CD4-positive, alpha-beta T cell treated with Interleukin-12 subunit alpha and Interleukin-12 subunit beta, for 1 hour (primary cell): ENCODE data around the gene METTL16.
"Not testable (repeated sequence)": the region's sequence is repeated elsewhere in the genome, so short reads cannot be mapped to it uniquely, and the experiment has no call there.

Experiments used
- DNase-seq: peaks from one replicate; pipeline ENCODE4 v3.0.0-alpha.2; 2020

The METTL16 gene, protein sequence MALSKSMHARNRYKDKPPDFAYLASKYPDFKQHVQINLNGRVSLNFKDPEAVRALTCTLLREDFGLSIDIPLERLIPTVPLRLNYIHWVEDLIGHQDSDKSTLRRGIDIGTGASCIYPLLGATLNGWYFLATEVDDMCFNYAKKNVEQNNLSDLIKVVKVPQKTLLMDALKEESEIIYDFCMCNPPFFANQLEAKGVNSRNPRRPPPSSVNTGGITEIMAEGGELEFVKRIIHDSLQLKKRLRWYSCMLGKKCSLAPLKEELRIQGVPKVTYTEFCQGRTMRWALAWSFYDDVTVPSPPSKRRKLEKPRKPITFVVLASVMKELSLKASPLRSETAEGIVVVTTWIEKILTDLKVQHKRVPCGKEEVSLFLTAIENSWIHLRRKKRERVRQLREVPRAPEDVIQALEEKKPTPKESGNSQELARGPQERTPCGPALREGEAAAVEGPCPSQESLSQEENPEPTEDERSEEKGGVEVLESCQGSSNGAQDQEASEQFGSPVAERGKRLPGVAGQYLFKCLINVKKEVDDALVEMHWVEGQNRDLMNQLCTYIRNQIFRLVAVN

DNA sequence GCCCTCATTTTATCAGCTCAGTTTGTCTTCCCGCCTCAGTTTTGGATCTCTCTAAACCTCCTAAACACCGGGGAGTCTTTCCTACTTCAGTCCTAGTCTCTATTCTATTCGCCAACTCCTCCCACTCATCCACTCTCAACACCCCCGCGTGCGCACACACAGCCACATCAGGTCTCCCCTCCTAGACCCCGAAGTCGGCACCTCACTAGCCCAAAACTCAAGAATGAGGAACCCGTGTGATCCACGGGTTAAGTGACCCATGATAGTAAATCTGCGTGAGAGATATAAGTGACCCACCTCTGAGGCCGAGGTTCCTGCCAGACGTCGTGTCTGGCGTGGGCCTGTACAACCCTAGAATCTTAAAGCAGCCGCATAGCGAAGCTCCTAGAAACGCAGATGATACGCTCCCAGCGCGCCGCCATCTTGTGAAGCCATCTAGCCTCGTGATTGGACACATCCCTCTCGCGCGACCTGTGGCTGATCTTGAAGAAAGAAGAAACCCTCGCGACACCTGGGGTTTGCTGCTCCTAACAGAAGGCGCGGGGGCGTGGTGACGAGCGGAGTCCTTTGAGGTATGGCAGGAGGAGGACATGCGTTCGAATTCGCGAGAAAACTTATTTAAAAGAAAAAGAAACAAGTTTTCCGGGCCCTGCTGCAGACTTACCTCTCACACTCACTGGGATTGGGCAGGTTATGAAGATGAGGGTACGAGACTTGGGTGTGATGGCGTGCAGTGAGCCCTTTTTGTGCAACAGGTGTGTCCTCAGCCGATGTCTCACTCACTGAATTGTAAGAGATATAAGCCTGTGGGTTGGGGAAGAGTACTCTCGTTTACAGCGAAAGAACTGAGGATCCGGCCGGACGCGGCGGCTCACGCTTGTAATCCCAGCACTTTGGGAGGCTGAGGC, at the start of gene METTL16:
METTL16 (minus strand) TSS at position 427 of the 908 bp plus-strand sequence. CDS start 9,557 bp downstream, outside the sequence.
- peak; percentile 97 for DNase-seq

DNA sequence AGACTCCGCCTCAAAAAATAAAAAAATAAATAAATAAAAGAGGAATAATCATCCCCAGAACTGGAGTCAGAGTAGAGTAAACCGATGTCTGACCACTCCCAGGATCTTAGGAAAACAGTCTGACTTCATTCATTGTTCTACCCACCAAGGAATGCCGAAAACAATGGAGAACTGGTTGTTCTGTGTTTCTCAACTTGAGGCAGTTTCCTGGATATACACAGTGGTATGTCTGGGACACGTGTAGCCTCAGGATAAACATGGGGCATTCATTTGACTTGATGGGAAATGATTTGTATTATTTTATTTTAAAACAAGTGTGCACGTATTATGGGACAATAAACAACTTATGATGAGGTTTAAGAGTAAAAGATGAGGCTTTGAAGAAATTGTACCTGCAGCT, 49.0 kb upstream of the METTL16 start:
- DNase-seq: no peak

DNA sequence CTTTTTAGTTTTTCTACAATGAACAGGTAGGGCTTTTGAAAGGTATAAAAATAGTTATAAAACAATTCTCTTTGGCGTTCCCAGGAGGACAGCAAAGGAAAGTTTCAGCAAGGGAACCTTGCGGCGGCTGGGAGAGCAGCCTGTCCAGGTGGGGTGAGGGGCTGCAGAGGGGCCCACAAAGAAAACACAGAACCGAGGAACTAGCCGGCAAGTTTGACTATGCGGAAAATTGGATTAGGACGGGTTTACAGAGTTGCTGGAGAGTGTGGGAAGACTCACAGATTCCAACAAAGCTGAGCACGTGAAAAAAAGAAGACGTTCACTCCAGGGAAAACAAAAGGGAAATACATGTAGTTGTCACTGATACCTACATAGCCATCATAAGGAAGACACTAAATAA, 40.2 kb upstream of the METTL16 start:
- no peak for DNase-seq

DNA sequence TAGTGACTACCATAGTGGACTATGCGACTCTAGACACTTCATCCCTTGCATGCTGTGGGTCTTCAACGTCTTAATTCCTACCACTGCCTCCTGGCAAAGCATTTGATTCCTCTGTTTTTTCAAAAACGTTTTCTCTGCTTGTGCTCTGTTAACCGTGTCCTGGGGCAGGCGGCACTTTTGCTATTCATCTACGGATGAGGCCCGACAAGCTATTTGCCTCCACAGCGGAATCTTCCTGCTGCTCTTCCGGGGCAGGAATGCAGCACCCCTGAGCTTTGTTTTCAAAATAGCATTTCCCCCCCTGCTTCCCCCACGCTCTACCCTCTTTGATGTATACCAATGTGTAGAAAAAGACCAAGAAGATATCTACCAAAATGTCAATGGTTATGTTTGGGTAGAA, 39.8 kb upstream of the METTL16 start:
- no peak for DNase-seq

DNA sequence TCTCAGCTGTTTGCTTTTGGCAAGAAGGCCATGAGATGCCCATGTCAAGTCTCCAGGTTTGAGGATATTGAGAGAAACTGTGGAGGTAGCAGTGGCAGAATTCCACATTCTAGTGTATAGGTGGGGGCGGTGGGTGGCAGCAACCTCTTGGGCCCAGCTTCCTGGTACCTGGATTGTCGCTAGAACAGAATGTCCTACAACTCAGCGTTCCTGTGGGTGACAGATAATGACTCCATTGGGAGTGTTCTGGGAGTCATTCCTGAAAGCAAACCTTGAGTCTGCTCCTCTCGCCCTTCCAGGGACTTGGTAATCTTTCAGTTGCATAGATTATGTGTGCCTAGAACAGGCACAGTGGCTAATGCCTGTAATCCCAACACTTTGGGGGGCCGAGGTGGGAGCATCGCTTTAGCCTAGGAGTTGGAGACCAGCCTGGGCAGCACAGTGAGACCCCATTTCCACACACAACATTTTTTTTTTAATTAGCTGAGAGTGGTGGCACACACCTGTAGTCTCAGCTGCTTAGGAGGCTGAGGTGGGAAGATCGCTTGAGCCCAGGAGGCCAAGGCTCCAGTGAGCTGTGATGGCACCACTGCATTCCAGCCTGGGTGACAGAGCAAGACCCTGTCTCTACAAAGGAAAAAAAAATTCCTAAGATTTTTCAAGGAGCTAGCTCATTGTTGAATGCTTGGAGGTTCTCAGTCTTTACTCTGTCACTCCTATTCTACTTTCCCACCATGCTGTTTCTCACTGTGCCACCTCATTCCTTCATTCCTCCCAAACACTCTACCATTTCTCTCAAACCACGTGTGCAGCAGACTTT, 37.9 kb upstream of the METTL16 start:
- no peak for DNase-seq

DNA sequence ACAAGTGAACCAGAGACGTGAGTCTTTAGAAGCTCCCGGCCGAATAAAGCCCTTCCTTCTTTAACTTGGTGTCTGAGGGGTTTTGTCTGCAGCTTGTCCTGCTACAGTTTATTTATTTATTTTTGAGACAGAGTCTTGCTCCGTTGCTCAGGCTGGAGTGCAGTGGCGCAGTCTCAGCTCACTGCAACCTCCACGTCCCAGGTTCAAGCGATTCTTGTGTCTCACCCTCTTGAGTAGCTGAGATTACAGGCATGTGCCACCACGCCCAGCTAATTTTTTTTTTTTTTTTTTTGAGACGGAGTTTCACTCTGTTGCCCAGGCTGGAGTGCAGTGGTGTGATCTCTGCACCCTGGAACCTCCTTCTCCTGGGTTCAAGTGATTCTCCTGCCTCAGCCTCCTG, 36.3 kb upstream of the METTL16 start:
- not testable (repeated sequence) for DNase-seq

DNA sequence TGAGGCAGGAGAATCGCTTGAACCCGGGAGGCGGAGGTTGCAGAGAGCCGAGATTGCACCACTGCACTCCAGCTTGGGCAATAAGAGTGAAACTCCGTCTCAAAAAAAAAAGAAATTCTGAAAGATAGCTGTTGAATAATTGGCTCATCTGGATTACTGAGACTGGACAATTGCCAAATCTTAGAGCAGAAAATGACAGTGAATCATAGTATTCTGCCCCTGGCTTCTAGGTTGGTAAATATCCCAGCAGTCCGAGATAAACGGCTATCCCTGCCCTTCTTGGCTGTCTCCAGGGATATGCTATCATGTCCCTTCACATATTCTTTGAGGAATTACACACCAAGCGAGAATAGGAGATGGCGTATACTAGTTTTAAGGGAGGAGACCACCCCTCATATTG, 35.5 kb upstream of the METTL16 start:
- no peak for DNase-seq

DNA sequence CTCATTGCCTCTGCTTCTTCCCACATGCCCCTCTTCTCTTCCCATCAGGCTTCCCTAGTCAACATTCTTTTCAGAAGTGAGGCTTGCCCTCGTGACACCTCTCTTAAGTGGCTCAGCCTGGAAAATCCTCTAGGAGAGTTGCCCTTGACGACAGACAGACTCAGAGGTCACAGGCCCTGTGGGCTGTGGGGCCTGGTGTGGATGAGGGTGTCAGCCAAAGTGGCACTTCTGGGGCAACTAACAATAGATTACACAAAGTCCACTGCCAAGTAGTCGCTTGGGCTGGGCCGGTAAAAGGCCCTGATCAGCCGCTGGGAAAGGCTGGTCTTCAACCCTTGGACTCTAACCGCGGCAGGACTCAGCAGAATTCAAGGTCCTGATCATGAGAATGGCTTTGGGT, 33.7 kb upstream of the METTL16 start:
- DNase-seq: no peak

DNA sequence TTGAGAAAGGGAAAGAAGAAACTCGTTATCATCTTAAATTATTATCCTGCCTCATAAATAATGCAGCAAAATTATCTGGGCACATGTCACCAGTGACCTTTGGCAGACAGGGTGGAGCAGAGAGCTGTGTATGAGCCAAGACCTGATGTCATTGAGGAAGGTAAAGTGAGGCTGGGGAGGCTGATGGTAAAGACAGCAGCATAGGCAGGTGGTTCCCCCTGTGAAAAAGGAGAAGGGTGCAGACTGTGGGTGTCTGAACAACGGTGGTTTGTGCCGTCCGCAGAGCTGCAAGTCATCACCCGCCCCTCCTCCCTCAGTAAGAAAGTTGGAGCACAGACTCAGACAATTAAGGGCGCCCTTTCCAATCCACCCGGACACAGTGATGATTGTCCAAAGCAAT, 30.8 kb upstream of the METTL16 start:
- DNase-seq: no peak

DNA sequence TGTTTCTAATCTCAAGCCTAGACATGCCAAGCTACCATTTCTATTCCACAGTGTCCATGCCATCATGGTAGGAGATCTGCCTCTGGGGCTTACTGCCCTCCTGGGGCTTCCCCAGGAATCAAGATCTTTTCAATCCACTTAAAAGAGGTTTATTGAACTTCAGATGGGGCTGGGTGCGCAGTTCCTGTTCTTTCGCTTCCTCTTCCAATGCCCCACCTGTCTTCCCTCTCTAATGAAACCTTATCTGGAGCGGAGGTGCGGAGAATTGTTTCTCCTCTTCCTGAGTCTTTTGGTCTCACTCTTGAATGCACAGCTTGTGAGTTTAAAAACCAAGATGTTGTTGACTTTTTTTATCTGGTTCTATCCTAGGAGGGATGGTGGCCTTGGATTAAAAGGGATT, 30.4 kb upstream of the METTL16 start:
- no peak for DNase-seq

DNA sequence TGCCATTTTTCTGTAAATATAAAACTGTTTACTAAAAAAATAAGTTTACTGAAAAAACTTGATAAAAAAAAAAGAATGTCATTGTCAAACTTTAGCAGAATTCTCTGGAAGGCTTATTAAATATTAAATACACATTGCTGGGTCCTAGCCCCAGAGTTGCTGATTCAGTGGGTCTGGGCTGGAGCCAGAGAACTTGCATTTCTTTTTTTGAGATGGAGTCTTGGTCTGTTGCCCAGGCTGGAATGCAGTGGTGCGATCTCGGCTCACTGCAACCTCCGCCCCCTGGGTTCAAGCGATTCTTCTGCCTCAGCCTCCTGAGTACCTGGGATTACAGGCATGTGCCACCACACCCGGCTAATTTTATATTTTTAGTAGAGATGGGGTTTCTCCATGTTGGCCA, 25.9 kb upstream of the METTL16 start:
- not testable (repeated sequence) for DNase-seq

DNA sequence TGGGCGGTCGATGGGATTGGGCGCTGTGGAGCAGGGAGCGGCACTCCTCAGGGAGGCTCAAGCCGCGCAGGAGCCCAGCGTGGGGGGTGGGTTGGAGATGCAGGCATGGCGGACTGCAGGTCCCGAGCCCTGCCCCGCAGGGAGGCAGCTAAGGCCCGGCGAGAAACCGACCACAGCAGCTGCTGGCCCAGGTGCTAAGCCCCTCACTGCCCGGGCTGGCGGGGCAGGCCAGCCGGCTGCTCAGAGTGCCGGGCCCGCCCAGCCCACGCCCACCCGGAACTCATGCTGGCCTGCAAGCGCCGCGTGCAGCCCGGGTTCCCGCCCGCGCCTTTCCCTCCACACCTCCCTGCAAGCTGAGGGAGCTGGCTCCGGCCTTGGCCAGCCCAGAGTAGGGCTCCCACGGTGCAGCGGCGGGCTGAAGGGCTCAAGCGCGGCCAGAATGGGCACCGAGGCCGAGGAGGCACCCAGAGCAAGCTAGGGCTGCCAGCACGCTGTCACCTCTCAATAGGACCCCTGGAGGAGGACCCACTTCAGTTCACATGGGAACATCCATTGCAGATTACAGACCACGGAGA, 20.5 kb upstream of the METTL16 start:
- DNase-seq: no peak

DNA sequence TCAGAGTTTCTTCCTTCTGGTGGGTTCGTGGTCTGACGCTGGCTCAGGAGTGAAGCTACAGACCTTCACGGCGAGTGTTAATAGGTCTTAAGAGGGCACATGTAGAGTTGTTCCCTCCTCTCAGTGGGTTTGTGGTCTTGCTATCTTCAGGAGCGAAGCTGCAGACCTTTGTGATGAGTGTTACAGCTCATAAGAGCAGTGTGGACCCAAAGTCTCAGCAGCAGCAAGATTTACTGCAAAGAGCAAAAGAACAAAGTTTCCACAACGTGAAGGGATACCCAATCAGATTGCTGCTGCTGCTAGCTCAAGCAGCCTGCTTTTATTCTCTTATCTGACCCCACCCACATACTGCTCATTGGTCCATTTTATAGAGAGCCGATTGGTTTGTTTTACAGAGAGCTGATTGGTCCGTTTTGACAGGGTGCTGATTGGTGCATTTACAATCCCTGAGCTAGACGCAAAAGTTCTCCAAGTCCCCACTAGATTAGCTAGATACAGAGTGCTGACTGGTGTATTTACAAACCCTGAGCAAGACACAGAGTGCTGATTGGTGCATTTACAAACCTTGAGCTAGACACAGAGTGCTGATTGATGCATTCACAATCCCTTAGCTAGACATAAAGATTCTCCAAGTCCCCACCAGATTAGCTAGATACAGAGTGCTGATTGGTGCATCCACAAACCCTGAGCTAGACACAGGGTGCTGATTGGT, 19.7 kb upstream of the METTL16 start:
- DNase-seq: peak; percentile 28

DNA sequence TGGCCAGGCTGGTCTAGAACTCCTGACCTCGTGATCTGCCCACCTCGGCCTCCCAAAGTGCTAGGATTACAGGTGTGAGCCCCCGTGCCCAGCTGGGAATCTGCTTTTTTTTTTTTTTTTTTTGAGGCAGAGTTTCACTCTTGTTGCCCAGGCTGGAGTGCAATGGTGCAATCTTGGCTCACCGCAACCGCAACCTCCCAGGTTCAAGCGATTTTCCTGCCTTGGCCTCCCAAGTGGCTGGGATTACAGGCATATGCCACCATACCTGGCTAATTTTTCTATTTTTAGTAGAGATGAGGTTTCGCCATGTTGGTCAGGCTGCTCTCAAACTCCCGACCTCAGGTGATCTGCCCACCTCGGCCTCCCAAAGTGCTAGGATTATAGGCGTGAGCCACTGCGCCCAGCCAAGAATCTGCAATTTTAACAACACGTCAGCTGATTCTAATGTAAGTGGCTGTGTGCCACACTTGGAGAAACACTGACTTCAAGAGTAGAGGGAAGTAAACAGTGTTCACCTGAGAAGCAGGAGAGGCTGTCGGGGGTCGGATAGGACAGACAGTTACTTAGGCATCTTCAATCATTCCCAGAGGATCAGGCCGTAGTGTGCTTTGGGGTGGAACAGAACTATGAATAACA, 10.2 kb upstream of the METTL16 start:
- DNase-seq: not testable (repeated sequence)

DNA sequence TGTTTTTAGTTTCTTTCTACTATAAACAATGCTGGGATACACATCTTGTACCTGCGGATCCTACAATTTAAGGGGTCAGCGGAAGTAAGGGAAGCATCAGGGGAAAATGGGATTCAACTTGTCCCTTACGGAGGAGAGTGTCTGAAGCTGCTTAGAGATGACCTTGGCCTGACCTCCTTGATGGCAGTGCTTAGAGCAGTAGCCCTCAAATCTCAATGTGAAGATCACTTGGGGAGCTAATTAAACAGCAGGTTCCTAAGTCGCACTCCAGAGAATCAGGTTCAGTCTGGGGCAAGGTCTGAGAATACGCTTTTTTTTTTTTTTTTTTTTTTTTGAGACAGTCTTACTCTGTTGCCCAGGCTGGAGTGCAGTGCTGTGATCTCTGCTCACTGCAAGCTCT, 9.6 kb upstream of the METTL16 start:
- DNase-seq: no peak

DNA sequence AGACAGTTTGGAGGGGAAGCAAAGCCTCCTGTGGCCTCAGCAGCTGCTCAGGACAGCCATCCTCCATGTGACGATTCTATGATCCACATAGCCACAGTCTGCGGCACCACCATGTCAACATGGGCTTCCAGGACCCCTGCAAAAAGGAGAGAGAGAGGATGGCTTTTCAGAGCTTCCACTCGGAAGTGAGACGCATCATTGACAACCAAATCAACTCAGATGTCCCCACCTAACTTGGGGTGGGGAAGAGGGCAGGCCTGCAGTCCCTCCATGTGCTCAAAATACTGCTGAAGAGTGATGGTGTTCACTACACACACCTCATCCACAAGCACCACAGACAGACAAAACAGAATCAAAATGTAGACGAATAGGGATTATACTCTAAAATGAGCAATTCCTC, 5.9 kb upstream of the METTL16 start:
- no peak for DNase-seq

DNA sequence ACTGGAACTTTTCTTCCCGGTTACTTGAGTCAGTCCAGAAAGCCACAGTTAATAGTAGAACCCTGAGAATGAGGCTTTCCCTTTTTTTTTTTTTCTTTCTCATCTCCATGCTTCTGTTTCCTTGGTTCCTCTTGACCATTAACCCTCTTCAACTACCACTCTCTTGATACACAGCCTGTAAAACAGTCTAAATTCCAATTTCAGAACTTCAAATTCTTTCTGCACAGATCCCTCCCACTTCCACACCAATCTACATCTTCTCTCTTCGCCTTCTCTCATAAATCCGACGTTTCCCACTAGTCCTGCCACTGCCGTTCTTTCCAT, 588 bp downstream of the METTL16 start:
- DNase-seq: no peak

DNA sequence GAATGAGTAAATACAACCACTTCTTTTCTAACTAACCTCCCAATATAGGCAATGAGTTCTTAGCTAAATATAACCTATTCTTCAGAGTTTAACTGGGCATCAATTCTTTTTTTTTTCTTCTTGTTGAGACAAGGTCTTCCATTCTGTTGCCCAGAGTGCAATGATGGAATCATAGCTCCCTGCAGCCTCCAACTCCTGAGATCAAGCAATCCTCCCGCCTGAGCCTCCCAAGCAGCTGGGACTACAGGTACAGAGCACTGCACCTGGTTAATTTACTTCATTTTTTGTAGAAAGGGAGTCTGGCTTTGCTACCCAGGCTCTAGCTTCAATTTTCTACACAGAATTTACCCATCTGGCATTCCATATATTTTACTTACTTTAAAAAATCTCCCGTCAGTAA, 1.1 kb downstream of the METTL16 start:
- DNase-seq: no peak

DNA sequence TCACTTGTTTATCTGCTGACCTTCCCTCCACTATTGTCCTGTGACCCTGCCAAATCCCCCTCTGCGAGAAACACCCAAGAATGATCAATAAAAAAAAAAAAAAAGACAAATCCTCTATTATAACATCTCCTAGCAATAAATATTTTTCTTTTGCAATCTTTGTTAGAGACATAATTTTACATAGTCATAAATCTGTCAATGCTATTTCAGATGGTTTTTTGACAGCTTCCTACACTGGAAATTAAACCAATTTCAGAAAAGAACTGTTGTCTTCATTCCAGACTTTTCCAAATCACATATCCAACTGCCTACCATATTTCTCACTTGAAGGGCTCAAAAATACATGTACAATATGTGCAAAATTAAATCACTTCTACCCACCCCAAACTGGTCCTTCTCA, 3.7 kb downstream of the METTL16 start:
- no peak for DNase-seq

DNA sequence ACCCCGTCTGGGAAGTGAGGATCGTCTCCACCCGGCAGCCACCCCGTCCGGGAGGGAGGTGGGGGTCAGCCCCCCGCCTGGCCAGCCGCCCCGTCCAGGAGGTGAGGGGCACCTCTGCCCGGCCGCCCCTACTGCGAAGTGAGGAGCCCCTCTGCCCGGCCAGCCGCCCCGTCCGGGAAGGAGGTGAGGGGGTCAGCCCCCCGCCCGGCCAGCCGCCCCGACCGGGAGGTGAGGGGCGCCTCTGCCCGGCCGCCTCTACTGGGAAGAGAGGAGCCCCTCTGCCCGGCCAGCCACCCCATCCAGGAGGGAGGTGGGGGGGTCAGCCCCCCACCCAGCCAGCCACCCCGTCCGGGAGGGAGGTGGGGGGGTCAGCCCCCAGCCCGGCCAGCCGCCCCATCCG, 4.7 kb downstream of the METTL16 start:
- not testable (repeated sequence) for DNase-seq

DNA sequence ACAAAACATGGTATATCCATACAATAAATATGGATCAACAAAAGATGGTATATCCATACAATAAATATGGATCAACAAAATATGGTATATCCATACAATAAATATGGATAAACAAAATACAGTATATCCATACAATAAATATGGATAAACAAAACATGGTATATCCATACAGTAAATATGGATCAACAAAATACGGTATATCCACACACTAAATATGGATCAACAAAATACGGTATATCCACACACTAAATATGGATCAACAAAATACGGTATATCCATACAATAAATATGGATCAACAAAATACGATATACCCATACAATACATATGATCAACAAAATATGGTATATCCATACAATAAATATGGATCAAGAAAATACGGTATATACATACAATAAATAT, 8.1 kb downstream of the METTL16 start:
- DNase-seq: no peak
